Measurements from ENCODE around the gene TBRG4. TPM values are rescaled to one million over a fixed set of nuclear protein-coding genes. Genes with fewer than 3 reads are reported as not detected.

Gene TBRG4
- total and polyA plus RNA-seq, 2 donors (not counting 3 experiments of a cell fraction or from before 2014, with no cell fraction given) = 43.7 to 56.7 TPM

DNA sequence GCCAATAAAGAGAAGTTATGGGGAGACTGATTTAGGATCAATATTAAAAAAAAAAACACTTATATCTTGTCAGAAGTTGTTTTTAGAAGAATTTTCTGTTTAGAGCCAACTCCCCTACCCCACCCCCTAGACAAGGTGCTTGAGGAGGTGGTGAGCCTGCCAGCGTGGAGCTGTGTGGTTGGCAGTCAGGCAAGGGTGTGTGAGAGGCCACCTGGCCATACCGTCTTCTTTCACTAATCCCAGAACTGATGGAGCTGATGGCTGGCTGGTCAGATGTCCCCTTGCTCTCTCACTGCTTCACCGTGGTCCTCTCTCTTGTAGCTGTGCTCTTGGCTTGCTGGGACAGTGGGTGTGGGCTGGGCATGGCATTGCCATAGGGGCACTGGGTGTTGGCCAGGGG, 57.1 kb downstream of the TBRG4 start:
- peaks cover 14% of the 10 kb centered on the region for H3K79me2 ChIP-seq (ENCODE audit: control insufficient read depth, insufficient read depth, low read length)
- no peaks in the 10 kb centered on the region for H3K4me1 ChIP-seq (ENCODE audit: control insufficient read depth, extremely low read depth, insufficient read depth, low read length)
- BruUV-seq (replicated peaks) = no TSS peak
- dilution Hi-C loops (cut with MboI; ENCODE audit: extremely low pct_ligation_motif_present, low sequenced_read_pairs) (no loop called here), intact Hi-C loops (cut with micrococcal nuclease) (no loop called here)
- TF ChIP-seq JUN (IDR thresholded peaks at IDR 0.05; ENCODE audit: borderline replicate concordance, insufficient read depth, insufficient read length, low read depth) = no peak
- TF ChIP-seq POLR2A (IDR thresholded peaks at IDR 0.05; ENCODE audit: low read depth, low read length) = no peak
- TF ChIP-seq, protein P1, sequence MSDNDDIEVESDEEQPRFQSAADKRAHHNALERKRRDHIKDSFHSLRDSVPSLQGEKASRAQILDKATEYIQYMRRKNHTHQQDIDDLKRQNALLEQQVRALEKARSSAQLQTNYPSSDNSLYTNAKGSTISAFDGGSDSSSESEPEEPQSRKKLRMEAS (IDR thresholded peaks at IDR 0.05; ENCODE audit: insufficient read depth, insufficient read length) = no peak
- TF ChIP-seq MYC (IDR thresholded peaks at IDR 0.05; ENCODE audit: low read depth, low read length) = no peak
- TF ChIP-seq, protein P2, sequence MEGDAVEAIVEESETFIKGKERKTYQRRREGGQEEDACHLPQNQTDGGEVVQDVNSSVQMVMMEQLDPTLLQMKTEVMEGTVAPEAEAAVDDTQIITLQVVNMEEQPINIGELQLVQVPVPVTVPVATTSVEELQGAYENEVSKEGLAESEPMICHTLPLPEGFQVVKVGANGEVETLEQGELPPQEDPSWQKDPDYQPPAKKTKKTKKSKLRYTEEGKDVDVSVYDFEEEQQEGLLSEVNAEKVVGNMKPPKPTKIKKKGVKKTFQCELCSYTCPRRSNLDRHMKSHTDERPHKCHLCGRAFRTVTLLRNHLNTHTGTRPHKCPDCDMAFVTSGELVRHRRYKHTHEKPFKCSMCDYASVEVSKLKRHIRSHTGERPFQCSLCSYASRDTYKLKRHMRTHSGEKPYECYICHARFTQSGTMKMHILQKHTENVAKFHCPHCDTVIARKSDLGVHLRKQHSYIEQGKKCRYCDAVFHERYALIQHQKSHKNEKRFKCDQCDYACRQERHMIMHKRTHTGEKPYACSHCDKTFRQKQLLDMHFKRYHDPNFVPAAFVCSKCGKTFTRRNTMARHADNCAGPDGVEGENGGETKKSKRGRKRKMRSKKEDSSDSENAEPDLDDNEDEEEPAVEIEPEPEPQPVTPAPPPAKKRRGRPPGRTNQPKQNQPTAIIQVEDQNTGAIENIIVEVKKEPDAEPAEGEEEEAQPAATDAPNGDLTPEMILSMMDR (IDR thresholded peaks at IDR 0.05; ENCODE audit: extremely low read depth in 1 of 2, insufficient read depth in 1 of 2, low read depth in 1 of 2, low read length in 2 of 2) = no peak
- H4K20me1 ChIP-seq (replicated peaks; ENCODE audit: control insufficient read depth, extremely low read depth, insufficient read depth, low read length) = no peaks in the 10 kb centered on the region
- H3K27ac ChIP-seq (ENCODE audit: insufficient read depth, low read depth, low read length) = no peak overlapping the region
- H3K9me1 ChIP-seq (replicated peaks; ENCODE audit: control insufficient read depth, extremely low read depth, insufficient read depth, low read length) = no peaks in the 10 kb centered on the region
- FAIRE-seq = no peak
- no peaks in the 10 kb centered on the region for H3K27me3 ChIP-seq (ENCODE audit: control insufficient read depth in 2 of 2, insufficient read depth in 2 of 2, low read length in 2 of 2)
- H3K9ac ChIP-seq (replicated peaks; ENCODE audit: extremely low read depth, insufficient read depth, low read length) = no peak overlapping the region
- H2AFZ ChIP-seq (ENCODE audit: low read depth, low read length) = no peak overlapping the region
- no peak for DNase-seq (ENCODE audit: low read depth, low spot score)
- POLR2A ChIA-PET = no interaction called here
- no peak overlapping the region for H3K4me3 ChIP-seq (replicated peaks in 1 of 3; ENCODE audit: insufficient read depth in 1 of 3, low read depth in 1 of 3, low read length in 3 of 3)
- no peaks in the 10 kb centered on the region for H3K36me3 ChIP-seq (ENCODE audit: control insufficient read depth in 2 of 2, extremely low read depth in 1 of 2, insufficient read depth in 2 of 2, low read length in 2 of 2)
- H3K9me3 ChIP-seq (replicated peaks; ENCODE audit: control insufficient read depth, insufficient read depth, low read length) = no peaks in the 10 kb centered on the region
- CTCF ChIA-PET = interaction anchor here (3.7 kb wide), 1 partner anchor 80 kb away, joined by 9 read pairs; no protein-coding TSS in a partner anchor
- no peak overlapping the region for H3K4me2 ChIP-seq (ENCODE audit: insufficient read depth, low read length)

DNA sequence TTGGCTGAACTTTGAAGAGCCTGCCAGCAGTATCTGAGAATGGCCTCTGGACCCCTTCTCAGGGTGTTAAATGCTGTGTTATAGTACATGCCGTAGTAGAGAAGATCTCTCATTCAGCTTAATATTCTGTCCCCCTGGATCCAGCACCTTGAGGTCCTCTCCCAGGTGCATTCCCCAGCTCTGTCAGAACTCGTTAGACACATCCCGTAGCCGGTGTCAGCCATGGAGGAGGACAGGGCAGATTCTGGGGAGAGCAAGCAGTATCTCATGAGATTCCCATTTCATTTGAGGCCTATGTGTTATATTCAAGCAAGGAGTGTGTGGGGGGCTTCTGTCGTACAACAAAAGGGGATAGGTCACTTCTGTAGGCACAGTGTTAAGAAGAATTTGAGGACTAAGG, 57.6 kb downstream of the TBRG4 start:
- no peak overlapping the region for H3K9ac ChIP-seq (replicated peaks; ENCODE audit: extremely low read depth, insufficient read depth, low read length)
- BruUV-seq (replicated peaks) = no TSS peak
- no peak overlapping the region for H2AFZ ChIP-seq (ENCODE audit: low read depth, low read length)
- ChIA-PET POLR2A (no interaction called here), CTCF (interaction anchor here (3.7 kb wide), 1 partner anchor 80 kb away, joined by 9 read pairs; no protein-coding TSS in a partner anchor)
- DNase-seq (ENCODE audit: low read depth, low spot score) (no peak), FAIRE-seq (no peak)
- no peak overlapping the region for H3K4me2 ChIP-seq (ENCODE audit: insufficient read depth, low read length)
- no peaks in the 10 kb centered on the region for H3K9me1 ChIP-seq (replicated peaks; ENCODE audit: control insufficient read depth, extremely low read depth, insufficient read depth, low read length)
- TF ChIP-seq, protein P2 (IDR thresholded peaks at IDR 0.05; ENCODE audit: extremely low read depth in 1 of 2, insufficient read depth in 1 of 2, low read depth in 1 of 2, low read length in 2 of 2) = no peak
- TF ChIP-seq, protein P1 (IDR thresholded peaks at IDR 0.05; ENCODE audit: insufficient read depth, insufficient read length) = no peak
- no peak for TF ChIP-seq JUN (IDR thresholded peaks at IDR 0.05; ENCODE audit: borderline replicate concordance, insufficient read depth, insufficient read length, low read depth)
- TF ChIP-seq POLR2A (IDR thresholded peaks at IDR 0.05; ENCODE audit: low read depth, low read length) = no peak
- TF ChIP-seq GATA2 (IDR thresholded peaks at IDR 0.05; ENCODE audit: insufficient read depth, insufficient read length, low read depth, low read length) = no peak
- TF ChIP-seq EZH2 (IDR thresholded peaks at IDR 0.05; ENCODE audit: borderline replicate concordance, low read depth, low read length, severe bottlenecking) = no peak
- no peak for TF ChIP-seq MYC (IDR thresholded peaks at IDR 0.05; ENCODE audit: low read depth, low read length)
- TF ChIP-seq FOS (IDR thresholded peaks at IDR 0.05; ENCODE audit: borderline replicate concordance, insufficient read depth, low read length) = no peak
- TF ChIP-seq POLR2AphosphoS5 (IDR thresholded peaks at IDR 0.05; ENCODE audit: insufficient read depth, low read depth, low read length) = no peak
- H3K79me2 ChIP-seq (ENCODE audit: control insufficient read depth, insufficient read depth, low read length) = peaks cover 14% of the 10 kb centered on the region
- H3K4me1 ChIP-seq (ENCODE audit: control insufficient read depth, extremely low read depth, insufficient read depth, low read length) = no peaks in the 10 kb centered on the region
- no peaks in the 10 kb centered on the region for H4K20me1 ChIP-seq (replicated peaks; ENCODE audit: control insufficient read depth, extremely low read depth, insufficient read depth, low read length)
- intact Hi-C loops (cut with micrococcal nuclease) = no loop called here
- no peak overlapping the region for H3K4me3 ChIP-seq (replicated peaks in 1 of 3; ENCODE audit: insufficient read depth in 1 of 3, low read depth in 1 of 3, low read length in 3 of 3)
- no peaks in the 10 kb centered on the region for H3K9me3 ChIP-seq (replicated peaks; ENCODE audit: control insufficient read depth, insufficient read depth, low read length)
- no peaks in the 10 kb centered on the region for H3K36me3 ChIP-seq (ENCODE audit: control insufficient read depth in 2 of 2, extremely low read depth in 1 of 2, insufficient read depth in 2 of 2, low read length in 2 of 2)
- H3K27ac ChIP-seq (ENCODE audit: insufficient read depth, low read depth, low read length) = no peak overlapping the region
- dilution Hi-C loops (cut with MboI; ENCODE audit: extremely low pct_ligation_motif_present, low sequenced_read_pairs) = no loop called here
- H3K27me3 ChIP-seq (ENCODE audit: control insufficient read depth in 2 of 2, insufficient read depth in 2 of 2, low read length in 2 of 2) = no peaks in the 10 kb centered on the region
